Stimulated activated CD8-positive, alpha-beta memory T cell treated with anti-CD3 and anti-CD28 coated beads, Interleukin-2, amount 100 ng/mL, for 48 hours (primary cell): ENCODE results near the gene UBE2R2.
"Not testable (repeated sequence)": the region's sequence is repeated elsewhere in the genome, so short reads cannot be mapped to it uniquely, and the experiment has no call there.

Source experiments
- DNase-seq, 2 donors: peaks; one replicate each; pipeline ENCODE4 v3.0.0-alpha.2; 2020; ENCODE audit warnings: low read depth in 2 of 2

Gene UBE2R2

DNA sequence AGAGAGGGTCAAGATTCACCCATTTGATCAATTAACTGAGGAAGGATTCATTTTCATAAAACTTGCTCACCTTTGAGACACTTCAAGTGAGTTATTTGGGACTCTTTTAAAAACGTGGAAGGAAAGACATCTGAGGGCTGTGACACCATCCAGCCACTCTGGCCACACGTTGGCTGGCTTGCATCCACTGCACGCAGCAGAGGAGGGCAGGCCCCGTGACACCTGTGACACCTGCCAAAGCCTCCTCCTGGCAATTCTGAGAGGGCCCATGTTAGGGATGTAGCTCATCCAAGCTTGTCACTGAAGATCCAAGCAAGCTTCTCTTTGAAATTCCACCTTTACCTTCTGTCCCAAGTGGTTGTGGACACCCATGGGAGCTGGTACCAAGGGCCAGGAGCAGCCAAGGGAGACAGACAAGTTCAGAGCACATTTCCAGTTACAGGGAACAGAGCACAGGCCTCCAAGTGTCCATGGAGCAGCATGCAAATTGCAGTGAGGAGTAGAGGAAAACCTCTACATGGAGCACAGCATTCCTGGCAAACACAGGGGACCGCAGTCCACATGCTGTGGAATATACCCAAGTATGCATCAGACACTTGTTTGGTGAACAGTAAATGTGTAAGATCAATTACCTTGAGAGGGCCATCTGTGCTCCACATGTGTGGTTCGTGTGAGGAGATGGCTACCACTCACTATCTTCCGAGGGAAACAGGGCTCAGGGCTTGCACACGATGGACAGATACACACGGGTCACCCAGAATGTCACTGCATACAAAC lies 16.8 kb upstream of the UBE2R2 start:
- no peak for DNase-seq

DNA sequence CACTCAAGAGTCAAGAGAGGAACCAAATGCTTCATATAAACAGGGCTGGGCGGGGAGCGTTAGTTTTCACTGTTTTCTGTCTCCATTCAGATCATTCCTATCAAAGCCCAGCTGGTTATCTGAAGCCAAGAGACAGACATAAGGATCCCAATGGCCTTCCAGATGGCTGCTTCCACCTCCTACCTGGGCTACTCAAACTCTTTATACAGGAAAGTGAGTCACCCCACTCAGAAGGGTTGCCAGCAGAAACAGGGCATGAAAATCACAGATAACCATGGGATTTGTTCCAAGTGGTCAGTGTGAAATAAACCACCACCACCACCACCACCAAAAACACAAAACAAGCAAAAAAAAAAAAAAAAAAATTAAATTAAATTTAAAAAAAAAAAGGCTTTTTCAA lies 16.1 kb upstream of the UBE2R2 start:
- DNase-seq, result no peak

DNA sequence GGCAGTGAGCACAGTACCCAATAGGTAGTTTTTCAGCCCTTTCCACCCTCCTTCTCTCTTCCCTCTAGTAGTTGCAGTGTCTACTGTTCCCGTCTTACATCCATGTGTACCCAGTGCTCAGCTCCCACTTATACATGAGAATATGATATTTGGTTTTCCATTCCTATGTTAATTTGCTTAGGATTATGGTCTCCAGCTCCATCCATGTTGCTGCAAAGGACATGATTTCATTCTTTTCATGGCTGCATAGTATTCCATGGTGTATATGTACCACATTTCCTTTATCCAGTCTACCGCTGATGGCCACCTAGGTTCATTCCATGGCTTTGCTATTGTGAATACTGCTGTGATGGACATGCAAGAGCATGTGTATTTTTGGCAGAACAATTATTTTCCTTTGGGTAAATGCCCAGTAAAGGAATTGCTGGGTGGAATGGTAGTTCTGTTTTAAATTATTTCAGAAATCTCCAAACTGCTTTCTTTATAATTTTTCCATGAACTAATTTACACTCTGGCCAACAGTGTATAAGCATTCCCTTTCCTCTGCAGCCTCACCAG lies 14.9 kb upstream of the UBE2R2 start:
- DNase-seq, result not testable (repeated sequence)

DNA sequence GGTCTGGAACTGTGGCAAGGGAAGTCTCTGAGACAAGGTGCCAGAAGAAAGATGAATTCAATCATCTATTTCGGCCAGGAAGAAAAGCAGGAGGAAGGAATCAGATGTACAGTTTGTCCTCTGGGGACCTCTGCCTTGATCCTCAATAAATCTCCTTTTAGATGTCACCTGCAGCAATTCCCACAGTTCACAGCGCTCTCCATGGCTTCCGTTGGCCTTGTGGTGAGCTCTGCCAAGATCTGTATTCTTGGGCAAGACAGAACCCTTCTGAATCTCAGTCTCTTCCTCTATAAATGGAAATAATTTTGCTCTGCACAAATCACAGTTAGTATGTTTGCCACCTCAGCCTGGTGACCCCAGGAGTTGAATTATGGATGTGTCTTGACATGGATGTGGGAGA lies 12.8 kb upstream of the UBE2R2 start:
- not testable (repeated sequence) for DNase-seq

DNA sequence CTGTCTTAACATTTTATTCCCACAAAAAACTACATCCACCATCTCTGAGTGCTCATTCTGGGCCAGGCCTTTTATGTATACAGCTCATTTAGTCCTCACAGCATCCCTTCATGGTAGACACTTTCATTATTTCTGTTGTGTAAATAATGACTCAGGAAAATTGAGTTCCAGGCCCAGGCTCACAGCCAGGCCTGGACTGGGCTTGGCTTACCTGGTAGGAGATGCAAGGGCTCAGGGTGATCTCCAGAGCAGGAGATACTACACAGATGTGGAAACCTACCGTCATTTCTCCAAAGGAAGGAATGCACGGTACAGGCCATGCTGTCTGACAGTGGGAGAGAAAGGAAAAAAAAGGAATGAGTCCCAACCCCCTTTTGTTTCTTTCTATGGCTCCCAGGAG lies 9.8 kb upstream of the UBE2R2 start:
- not testable (repeated sequence) for DNase-seq

DNA sequence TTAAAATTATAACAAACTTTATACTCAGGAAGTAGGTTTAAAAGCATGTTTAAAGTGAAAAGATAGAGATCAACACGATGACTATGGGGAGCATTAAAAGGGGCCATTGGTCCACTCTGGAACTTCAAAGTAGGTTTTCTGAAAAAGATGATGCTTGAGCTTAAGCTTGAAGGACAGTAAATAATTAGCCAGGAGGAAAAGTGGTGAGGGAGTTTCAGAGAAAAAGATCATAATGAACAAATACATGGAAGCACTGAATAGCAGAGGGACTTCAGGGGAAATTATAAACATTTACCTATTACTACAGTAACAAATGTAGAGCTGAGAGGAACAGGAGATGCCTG lies 8.0 kb upstream of the UBE2R2 start:
- not testable (repeated sequence) for DNase-seq

DNA sequence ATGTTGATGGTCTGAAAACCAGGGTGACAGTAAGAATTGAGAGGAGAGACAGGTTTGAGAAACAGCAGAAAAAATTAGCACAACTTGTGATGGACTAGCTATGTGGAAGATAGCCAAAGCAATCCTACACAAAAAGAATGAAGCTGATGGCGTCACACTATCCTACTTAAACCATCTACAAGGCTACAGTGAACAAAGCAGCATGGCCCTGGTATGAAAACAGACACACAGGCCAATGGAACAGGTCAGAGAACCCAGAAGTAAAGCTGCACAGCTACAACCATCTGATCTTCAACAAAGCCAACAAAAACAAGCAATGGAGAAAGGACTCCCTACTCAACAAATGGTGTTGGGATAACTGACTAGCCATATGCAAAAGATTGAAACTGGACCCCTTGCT lies 7.5 kb upstream of the UBE2R2 start:
- DNase-seq, result no peak

DNA sequence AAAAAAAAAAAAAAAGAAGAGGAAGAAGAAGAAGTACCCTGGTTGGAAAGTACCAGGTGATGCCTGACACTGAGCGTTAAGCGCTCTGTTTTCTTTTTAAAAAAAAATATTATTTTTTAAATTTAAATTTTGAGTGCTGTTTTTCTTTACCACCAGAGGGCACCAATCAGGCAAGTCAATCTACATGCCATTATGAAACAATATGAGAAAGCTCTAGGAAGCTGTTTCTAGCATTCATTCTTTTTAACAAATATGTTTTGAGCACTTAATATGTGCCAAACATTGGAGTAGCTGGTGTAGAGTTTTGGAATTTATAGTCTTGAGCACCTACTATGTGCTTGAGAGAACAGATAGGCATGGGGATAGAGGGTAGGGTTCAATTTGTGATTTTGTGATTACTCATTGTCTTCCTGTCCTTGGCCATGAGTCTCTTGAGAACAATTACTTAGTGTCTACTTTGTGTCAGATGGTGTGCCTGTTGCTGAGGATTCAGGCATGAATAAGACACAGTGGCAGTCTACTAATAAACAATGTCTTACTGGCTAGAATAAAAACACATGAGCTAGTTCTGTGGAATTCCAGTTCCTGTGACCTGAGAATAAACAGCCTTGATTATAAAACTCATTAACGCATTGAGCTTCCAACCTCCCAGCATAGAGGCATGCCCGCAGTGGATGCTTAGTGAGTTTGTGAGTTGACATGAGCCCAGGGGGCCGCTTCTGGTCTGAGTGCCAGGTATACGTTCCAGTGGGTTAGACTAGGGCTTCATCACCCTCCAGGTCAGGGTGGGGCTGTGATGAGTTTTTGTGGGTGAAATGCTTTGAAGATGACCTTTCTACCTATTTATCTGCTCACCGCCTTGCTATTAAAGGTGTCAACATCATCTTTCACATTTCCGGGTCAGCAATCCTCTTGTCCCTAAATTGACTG lies 3.0 kb upstream of the UBE2R2 start:
- no peak for DNase-seq

DNA sequence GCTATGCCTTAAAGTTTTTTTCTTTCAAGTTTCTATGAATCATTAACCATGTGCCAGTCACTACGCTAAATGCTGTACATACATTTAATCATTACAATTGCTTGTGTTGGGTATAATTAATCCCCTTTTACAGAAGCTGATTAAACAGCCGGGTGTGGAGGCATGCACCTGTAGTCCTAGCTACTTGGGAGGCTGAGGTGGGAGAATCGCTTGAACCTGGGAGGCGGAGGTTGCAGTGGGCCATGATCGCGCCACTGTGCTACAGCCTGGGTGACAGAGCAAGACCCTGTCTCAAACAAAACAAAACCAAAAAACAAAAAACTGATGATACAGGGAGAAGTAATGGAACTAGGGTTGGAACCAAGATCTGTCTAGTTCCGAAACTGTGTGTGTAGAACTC lies 1.2 kb upstream of the UBE2R2 start:
- no peak for DNase-seq

DNA sequence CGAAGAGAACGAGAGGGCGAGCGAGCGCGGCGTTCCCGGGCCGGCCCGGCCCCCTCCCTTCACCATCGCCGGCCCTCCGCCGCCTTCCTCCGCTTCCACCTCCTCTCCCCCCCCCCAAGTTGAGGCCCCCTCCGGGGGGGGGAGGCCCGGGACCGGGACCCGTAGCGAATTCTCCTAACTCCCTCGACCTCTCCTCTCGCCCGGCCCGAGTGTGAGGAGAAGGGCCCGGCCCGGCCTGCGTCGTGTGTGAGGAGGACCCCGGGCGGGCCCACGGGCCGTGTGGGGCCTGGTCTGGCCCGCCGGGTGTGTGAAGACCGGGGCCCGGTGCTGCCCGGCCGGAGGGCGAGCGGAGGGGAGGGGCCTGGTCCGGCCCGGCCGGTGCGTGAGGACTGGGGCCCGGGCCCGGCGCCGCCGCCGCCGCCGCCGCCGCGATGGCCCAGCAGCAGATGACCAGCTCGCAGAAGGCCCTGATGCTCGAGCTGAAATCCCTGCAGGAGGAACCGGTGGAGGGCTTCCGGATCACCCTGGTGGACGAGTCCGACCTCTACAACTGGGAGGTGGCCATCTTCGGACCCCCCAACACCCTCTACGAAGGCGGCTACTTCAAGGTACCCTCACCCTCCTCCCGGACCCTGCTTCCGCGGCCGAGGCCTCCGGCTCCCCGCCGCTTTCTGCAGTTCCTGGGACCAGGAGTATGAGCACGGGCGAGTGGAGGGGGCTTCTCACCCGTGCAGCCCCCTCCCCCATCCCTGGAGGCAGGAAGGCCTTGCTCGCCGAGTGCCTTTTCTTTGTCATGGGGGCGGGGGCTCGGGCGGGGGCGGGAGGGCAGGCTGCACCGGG lies 587 bp downstream of the UBE2R2 start:
- DNase-seq, result peak; percentile 25

DNA sequence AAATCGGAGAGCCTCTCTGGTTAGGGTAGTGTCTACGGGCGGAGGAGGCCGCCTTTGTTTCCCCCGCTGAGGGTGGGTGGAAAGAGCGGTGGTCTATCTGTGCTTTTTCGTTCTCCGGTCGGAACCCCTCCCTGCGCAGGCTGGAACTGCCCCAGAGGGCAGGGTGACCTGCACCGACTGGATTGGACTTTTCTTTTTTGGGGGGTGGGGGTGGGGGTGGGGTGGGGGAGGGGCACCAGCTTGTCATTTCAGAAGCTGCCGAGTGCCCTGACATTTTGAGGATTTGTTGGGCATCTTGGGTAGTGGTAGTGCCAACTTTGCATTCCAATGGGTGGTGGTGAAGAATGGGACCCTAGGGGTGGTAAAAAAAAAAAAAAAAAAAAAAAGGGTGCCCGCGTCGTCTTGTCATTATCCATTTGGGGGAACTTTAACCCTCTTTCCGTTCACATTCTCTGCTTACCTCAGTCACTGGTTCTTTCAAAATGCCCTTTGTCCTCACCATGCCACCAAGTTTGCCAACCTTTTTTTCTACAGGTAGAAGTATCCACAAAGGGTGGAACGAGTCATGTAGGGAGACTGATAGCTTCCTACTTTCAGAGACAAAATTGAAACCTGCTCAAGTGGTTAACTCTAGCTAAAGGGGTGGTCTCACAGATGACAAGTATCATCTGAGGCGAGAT lies 1.3 kb downstream of the UBE2R2 start:
- no peak for DNase-seq

DNA sequence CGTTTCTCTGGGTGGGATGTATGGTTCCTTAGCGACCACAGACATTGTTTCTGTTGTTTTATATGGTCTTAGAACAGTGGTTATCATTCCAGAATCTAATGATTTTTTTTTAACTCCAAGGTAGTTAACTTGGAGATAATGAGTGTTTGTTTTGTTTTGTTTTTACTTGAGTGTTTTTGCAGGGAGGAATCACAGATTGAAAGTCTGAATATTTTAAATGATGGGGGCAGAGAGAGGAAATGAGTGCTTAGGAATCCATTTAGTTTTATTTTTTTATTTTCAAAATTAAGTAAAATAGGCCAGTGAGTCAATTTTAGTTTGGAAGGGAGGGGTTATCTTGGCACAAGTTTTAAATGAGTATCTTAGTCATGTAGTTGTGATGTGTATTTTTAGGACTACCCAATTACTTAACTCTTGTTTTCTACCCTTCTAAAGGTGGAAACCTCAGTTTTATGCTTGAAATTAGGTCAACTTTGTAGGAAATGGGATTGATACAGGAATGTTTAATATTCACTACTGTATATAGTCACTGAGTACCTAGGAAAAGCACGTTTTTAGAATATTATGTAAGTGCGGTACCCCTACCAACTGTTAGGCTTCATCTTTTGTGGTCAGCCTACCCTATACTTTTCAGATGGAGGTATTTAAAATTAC lies 2.0 kb downstream of the UBE2R2 start:
- no peak for DNase-seq

DNA sequence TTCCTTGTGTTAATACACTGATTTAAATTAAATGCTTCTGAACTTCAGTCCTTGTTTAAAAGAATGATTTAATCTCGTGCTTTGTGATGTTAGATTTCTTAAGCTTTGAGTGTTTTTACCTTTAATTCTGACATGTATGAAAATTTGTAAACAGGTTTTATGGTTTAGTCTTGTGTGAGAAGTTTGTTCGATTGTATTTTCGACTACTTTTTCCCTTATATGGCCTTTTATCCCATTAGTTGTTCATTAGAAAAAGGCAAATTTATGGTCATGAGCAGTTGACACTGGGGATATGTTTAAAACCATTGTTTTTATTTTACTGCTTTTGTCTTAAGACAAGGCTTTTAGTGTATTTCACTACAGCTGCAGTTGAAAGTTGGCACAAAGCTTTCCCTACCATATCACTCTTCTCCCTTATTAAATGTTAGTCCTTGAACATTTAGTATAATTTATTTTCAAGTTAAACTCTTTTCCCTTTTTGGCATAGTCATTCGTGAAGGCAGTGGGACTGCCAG lies 3.3 kb downstream of the UBE2R2 start:
- DNase-seq, result no peak

DNA sequence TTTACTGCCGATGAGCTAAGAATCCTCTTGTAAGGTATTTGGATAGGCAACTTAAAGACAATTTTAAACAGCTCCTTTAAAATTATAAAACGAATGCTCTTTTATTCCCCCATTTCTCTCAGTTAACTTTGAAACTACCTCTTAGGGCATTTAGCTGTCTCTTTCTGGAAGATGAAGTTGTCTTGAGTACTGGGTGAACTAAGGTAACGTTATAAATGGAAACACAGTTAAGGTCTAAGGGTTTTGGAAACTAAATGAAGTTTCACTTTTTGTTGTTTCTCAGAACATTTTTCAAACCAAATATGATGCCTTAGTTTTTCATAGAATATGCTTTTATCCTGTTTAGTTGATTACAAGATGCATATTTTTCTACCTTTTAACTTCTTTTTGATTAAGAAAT lies 6.8 kb downstream of the UBE2R2 start:
- no peak for DNase-seq

DNA sequence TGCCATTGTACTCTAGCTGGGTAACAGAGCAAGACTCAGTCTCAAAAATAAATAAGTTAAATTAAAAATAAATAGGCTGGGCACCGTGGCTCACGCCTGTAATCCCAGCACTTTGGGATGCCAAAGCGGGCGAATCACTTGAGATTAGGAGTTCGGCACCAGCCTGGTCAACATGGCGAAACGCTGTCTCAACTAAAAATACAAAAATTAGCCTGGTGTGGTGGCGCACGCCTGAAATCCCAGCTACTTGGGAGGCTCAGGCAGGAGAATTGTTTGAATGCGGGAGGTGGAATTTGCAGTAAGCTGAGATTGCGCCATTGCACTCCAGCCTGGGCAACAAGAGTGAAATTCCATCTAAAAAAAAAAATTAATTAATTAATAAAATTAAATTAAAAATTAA lies 10.3 kb downstream of the UBE2R2 start:
- not testable (repeated sequence) for DNase-seq

DNA sequence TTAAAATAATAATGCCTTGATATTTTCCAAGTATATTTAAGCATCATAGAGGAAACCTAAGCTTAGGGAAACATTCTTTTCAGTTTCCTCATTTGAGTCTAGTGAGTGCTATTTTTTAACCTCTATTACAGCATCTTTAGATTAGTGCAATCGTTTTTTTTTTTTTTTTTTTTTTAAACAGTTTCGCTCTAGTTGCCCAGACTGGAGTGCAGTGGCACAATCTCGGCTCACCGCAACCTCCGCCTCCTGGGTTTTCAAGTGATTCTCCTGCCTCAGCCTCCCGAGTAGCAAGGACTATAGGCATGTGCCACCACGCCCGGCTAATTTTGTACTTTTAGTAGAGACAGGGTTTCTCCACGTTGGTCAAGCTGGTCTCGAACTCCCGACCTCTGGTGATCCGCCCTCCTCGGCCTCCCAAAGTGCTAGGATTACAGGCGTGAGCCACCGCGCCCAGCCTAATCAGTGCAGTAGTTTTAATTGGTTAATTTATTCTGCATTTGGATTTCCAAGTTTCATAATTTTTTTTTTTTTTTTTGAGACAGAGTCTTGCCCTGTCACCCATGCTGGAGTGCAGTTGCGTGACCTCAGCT lies 12.8 kb downstream of the UBE2R2 start:
- DNase-seq, result not testable (repeated sequence)

DNA sequence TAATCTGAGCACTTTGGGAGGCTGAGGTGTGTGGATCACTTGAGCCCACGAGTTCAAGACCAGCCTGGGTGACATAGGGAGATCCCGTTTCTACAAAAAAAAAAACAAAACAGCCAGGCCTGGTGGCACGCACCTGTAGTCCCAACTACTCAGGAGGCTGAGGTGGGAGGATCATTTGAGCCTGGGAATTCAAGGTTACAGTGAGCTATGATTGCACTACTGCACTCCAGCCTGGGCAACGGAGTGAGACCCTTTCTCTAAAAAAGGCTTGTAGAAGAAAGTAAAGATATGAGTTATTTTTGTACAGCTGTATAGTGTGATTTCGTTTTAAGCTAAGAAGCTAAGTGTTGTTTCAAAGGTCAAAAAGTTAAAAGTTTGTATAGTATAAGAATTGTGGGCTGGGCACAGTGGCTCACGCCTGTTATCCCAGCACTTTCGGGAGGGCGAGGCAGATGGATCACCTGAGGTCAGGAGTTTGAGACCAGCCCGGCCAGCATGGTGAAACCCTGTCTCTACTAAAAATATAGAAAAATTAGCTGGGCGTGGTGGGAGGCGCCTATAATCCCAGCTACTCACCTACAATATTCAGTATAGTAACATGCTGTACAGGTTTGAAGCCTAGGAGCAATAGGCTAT lies 18.8 kb downstream of the UBE2R2 start:
- no peak for DNase-seq

DNA sequence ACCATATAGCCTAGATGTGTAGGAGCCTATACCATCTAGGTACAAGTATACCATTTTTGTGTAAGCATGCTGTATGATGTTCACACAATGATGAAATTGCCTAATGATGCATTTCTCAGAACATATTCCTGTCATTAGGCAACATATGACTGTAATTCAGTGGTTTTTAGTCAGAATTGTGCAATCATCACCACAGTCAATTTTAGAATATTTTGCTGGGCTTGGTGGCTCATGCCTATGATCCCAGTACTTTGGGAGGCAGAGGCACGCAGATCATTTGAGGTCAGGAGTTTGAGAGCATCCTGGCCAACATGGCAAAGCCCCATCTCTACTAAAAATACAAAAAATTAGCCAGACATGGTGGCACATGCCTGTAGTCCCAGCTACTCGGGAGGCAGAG lies 19.3 kb downstream of the UBE2R2 start:
- not testable (repeated sequence) for DNase-seq

DNA sequence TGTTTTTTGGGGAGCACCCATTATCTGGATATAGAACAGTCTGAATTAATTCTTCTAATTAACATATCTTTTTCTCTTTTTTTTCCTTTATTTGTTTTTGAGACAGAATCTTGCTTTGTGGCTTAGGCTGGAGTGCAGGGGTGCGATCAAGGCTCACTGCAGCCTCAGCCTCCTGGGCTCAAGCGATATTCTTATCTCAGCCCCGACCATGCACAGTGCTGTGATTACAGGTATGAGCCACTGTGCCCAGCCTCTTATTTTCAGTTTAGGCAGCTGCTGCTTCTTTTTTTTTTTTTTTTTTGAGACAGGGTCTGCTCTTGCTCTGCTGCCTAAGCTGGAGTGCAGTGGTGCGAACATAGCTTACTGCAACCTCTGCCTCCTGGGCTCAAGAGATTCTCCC lies 20.2 kb downstream of the UBE2R2 start:
- no peak for DNase-seq

DNA sequence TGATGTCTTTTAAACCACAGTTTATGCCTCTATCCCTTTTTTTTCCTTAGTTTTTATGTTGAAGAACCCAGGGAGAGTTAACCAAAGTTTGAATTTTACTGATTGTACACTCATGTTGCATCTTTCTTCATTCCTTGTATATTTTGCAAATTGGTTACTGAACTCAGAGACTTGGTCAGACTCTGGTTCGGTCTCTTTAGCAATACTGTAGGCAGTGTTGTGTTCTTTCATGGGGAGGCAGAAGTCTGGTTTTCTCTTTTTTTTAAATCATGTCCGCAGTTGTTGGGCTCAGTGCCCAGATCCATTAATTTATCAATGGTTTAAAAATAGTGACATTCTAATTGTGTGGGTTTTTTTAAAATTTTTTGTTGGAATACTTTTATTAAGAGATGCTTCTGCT lies 23.4 kb downstream of the UBE2R2 start:
- no peak for DNase-seq
